ENCODE results near the gene OPCML. TPM values are rescaled to one million over a fixed set of nuclear protein-coding genes. Genes with fewer than 3 reads are reported as not detected.

The OPCML gene
- total RNA-seq, 4 donors from 2014 or later, result 0.06 to 0.83 (median 0.24) TPM

DNA sequence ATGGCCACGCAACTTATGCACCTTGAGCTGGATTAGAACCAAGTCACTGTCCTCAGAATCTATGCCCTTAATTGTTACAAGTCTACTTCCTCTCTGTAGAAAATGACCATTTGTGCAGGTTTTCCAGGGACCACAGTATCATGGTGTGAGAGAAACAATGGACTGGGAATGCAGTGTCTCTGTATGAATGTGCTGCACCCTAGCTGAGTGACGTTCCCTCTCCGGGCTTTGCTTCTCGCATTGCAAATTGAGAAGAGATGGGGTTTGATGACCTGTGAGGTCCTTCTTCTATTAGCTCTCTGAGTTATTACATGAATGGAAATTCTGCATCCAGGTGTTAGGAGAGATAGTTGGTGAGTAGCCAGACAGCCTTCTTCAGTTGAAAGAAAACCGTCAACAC is 1109.6 kb downstream of the OPCML start:
- Histone ChIP-seq H3K27me3 (no peaks in the 10 kb centered on the region), H3K27ac (replicated peaks in 1 of 4) (no peak overlapping the region), H3K9me3 (no peaks in the 10 kb centered on the region), H3K4me1 (no peaks in the 10 kb centered on the region), H3K4me3 (no peak overlapping the region), H3K36me3 (no peaks in the 10 kb centered on the region)
- intact Hi-C loops (cut with DNase I), result no loop called here
- WGBS, result 88% methylated on average over 5 of the region's 5 CpGs
- TF ChIP-seq POLR2AphosphoS5 (IDR thresholded peaks at IDR 0.05) (no peak), POLR2A (IDR thresholded peaks at IDR 0.05; ENCODE audit: low read depth) (no peak), EP300 (IDR thresholded peaks at IDR 0.05) (no peak), CTCF (IDR thresholded peaks at IDR 0.05) (no peak)
- DNase-seq (ENCODE audit: extremely low spot score), result no peak

DNA sequence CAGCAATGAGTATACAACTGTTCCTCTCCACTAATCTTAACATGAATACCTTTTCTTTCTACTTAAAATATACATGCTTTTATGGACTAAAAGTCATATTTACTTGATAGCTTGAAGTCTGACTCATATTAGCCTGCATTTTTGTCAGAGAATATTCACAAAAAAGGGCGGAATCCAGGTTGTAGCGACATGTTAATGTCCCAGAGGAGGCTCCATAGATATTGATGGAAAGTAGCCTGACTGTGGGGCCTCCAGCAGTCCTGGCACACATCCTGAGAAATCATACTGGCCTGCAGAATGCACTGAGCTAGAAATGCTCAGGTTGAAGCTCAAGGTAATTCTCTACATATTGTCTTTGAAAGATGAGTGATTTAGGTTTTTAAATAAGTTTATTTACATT is 1110.7 kb downstream of the OPCML start:
- H3K27me3 ChIP-seq, result peaks cover 0 to 4% (median 0%) of the 10 kb centered on the region in 4 donors
- H3K27ac ChIP-seq (replicated peaks in 1 of 4), result no peak overlapping the region
- H3K4me1 ChIP-seq, result no peaks in the 10 kb centered on the region
- no peaks in the 10 kb centered on the region for H3K9me3 ChIP-seq
- no peaks in the 10 kb centered on the region for H3K36me3 ChIP-seq
- H3K4me3 ChIP-seq, result no peak overlapping the region
- DNase-seq (ENCODE audit: extremely low spot score), result no peak
- no peak for TF ChIP-seq POLR2A (IDR thresholded peaks at IDR 0.05; ENCODE audit: low read depth)
- no peak for TF ChIP-seq CTCF (IDR thresholded peaks at IDR 0.05)
- no peak for TF ChIP-seq EP300 (IDR thresholded peaks at IDR 0.05)
- TF ChIP-seq POLR2AphosphoS5 (IDR thresholded peaks at IDR 0.05), result no peak
- WGBS, result 93% methylated on average over 2 of the region's 2 CpGs
- intact Hi-C loops (cut with DNase I), result no loop called here

- no peak overlapping the region for H3K27ac ChIP-seq (replicated peaks in 1 of 4)
- WGBS, result 74% methylated on average over 6 of the region's 6 CpGs
- peaks cover 0 to 21% (median 0%) of the 10 kb centered on the region in 4 donors for H3K27me3 ChIP-seq
- DNase-seq (ENCODE audit: extremely low spot score), result no peak
- H3K36me3 ChIP-seq, result no peaks in the 10 kb centered on the region
- intact Hi-C loops (cut with DNase I), result no loop called here
- no peak for TF ChIP-seq POLR2AphosphoS5 (IDR thresholded peaks at IDR 0.05)
- no peak for TF ChIP-seq CTCF (IDR thresholded peaks at IDR 0.05)
- TF ChIP-seq EP300 (IDR thresholded peaks at IDR 0.05), result no peak
- no peak for TF ChIP-seq POLR2A (IDR thresholded peaks at IDR 0.05; ENCODE audit: low read depth)
- no peak overlapping the region for H3K4me3 ChIP-seq
- H3K9me3 ChIP-seq, result no peaks in the 10 kb centered on the region
- H3K4me1 ChIP-seq, result no peaks in the 10 kb centered on the region
Observed at GRCh38 chr11:132414451-132414850, 1117.8 kb downstream of the OPCML start.

- no peak for DNase-seq (ENCODE audit: extremely low spot score)
- H3K9me3 ChIP-seq, result no peaks in the 10 kb centered on the region
- no peaks in the 10 kb centered on the region for H3K4me1 ChIP-seq
- H3K27me3 ChIP-seq, result peaks cover 0 to 16% (median 0%) of the 10 kb centered on the region in 4 donors
- intact Hi-C loops (cut with DNase I), result no loop called here
- TF ChIP-seq POLR2AphosphoS5 (IDR thresholded peaks at IDR 0.05) (no peak), CTCF (IDR thresholded peaks at IDR 0.05) (no peak), POLR2A (IDR thresholded peaks at IDR 0.05; ENCODE audit: low read depth) (no peak), EP300 (IDR thresholded peaks at IDR 0.05) (no peak)
- H3K4me3 ChIP-seq, result no peak overlapping the region
- H3K36me3 ChIP-seq, result no peaks in the 10 kb centered on the region
- 94% methylated on average over 2 of the region's 2 CpGs for WGBS
- no peak overlapping the region for H3K27ac ChIP-seq (replicated peaks in 1 of 4)
Observed at GRCh38 chr11:132410383-132410782, 1121.9 kb downstream of the OPCML start.

All from esophagus muscularis mucosa (tissue), 4 donors.